ENCODE measurements around the gene OBSL1.

DNA sequence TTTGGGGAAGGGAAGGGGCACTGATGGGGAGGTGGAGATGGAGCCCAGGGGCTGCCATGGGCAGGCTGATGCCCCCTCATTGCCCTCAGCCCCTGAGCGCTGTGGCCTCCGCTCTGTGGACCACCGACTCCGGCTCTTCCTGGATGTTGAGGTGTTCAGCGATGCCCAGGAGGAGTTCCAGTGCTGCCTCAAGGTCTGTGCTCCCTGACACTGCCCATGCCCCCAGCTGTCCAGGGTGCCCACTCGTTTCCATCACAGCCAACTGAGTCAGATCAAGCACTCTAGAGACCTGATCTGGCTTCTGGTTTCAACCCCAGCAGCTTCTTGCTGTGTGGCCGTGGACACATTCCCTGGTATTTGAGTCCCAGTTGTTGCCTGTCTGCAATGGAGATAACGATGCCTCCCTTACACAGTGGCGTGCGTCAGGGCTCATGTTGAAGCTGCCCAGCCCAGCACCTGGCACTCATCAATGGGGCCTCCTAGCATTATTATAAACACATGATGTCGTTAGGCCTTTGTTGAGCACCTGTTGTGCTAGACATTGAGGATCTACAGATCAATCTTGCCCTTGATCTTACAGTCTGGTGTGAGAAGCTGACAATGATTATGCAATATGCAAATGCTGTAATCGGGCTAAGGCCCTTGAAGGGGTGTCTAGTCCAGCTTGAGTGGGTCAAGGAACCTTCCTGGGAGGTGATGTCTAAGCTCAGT, 40.7 kb upstream of the OBSL1 start:
- TF ChIP-seq RFX5 (IDR thresholded peaks at IDR 0.05; ENCODE audit: low read depth, low read length): no peak
- TF ChIP-seq, protein P1, sequence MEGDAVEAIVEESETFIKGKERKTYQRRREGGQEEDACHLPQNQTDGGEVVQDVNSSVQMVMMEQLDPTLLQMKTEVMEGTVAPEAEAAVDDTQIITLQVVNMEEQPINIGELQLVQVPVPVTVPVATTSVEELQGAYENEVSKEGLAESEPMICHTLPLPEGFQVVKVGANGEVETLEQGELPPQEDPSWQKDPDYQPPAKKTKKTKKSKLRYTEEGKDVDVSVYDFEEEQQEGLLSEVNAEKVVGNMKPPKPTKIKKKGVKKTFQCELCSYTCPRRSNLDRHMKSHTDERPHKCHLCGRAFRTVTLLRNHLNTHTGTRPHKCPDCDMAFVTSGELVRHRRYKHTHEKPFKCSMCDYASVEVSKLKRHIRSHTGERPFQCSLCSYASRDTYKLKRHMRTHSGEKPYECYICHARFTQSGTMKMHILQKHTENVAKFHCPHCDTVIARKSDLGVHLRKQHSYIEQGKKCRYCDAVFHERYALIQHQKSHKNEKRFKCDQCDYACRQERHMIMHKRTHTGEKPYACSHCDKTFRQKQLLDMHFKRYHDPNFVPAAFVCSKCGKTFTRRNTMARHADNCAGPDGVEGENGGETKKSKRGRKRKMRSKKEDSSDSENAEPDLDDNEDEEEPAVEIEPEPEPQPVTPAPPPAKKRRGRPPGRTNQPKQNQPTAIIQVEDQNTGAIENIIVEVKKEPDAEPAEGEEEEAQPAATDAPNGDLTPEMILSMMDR (conservative IDR thresholded peaks at IDR 0.05; ENCODE audit: low read depth, low read length): no peak
- no peak for TF ChIP-seq SMC3 (IDR thresholded peaks at IDR 0.05; ENCODE audit: low read depth, low read length)
